ENCODE data around the gene FGFR2.

FGFR2 gene

GRCh38 chr10:121618906-121619305, 20.7 kb upstream of the FGFR2 start:
- no peak overlapping the region for H3K4me3 ChIP-seq (ENCODE audit: low read depth, low read length)
- TF ChIP-seq CTCF (IDR thresholded peaks at IDR 0.05; ENCODE audit: low read depth, low read length) (no peak), MAX (IDR thresholded peaks at IDR 0.05; ENCODE audit: low read depth, low read length) (no peak), POLR2A (IDR thresholded peaks at IDR 0.05; ENCODE audit: extremely low read depth, insufficient read length) (no peak), MYC (IDR thresholded peaks at IDR 0.05; ENCODE audit: low read depth, low read length) (no peak)
- no peak for DNase-seq (ENCODE audit: low read depth)

- DNase-seq (ENCODE audit: low read depth) = no peak
- TF ChIP-seq CTCF (IDR thresholded peaks at IDR 0.05; ENCODE audit: low read depth, low read length) (no peak), MAX (IDR thresholded peaks at IDR 0.05; ENCODE audit: low read depth, low read length) (no peak), MYC (IDR thresholded peaks at IDR 0.05; ENCODE audit: low read depth, low read length) (no peak), POLR2A (IDR thresholded peaks at IDR 0.05; ENCODE audit: extremely low read depth, insufficient read length) (no peak)
- no peak overlapping the region for H3K4me3 ChIP-seq (ENCODE audit: low read depth, low read length)
Observed at GRCh38 chr10:121617176-121617575, 18.9 kb upstream of the FGFR2 start.

- TF ChIP-seq MAX (IDR thresholded peaks at IDR 0.05; ENCODE audit: low read depth, low read length) = no peak
- TF ChIP-seq CTCF (IDR thresholded peaks at IDR 0.05; ENCODE audit: low read depth, low read length) = no peak
- no peak for TF ChIP-seq POLR2A (IDR thresholded peaks at IDR 0.05; ENCODE audit: extremely low read depth, insufficient read length)
- no peak for TF ChIP-seq MYC (IDR thresholded peaks at IDR 0.05; ENCODE audit: low read depth, low read length)
- no peak overlapping the region for H3K4me3 ChIP-seq (ENCODE audit: low read depth, low read length)
- no peak for DNase-seq (ENCODE audit: low read depth)
Observed at GRCh38 chr10:121616291-121616690, 18.0 kb upstream of the FGFR2 start.

- TF ChIP-seq MAX (IDR thresholded peaks at IDR 0.05; ENCODE audit: low read depth, low read length) = no peak
- no peak for TF ChIP-seq CTCF (IDR thresholded peaks at IDR 0.05; ENCODE audit: low read depth, low read length)
- TF ChIP-seq MYC (IDR thresholded peaks at IDR 0.05; ENCODE audit: low read depth, low read length) = no peak
- TF ChIP-seq POLR2A (IDR thresholded peaks at IDR 0.05; ENCODE audit: extremely low read depth, insufficient read length) = no peak
Observed at GRCh38 chr10:121615836-121616235, 17.6 kb upstream of the FGFR2 start.

GRCh38 chr10:121615435-121615793, 17.2 kb upstream of the FGFR2 start:
- H3K4me3 ChIP-seq (ENCODE audit: low read depth, low read length) = no peak overlapping the region
- DNase-seq (ENCODE audit: low read depth) = no peak
- TF ChIP-seq MAX (IDR thresholded peaks at IDR 0.05; ENCODE audit: low read depth, low read length) (no peak), MYC (IDR thresholded peaks at IDR 0.05; ENCODE audit: low read depth, low read length) (no peak), CTCF (IDR thresholded peaks at IDR 0.05; ENCODE audit: low read depth, low read length) (no peak), POLR2A (IDR thresholded peaks at IDR 0.05; ENCODE audit: extremely low read depth, insufficient read length) (no peak)

More at GRCh38 chr10:121615836-121616235, 17.6 kb upstream of the FGFR2 start:
- no peak for DNase-seq (ENCODE audit: low read depth)
- H3K4me3 ChIP-seq (ENCODE audit: low read depth, low read length) = no peak overlapping the region

Measured in NB4 (cell line).